GM12892 (cell line): Measurements from ENCODE around the gene ZNF423.

Source experiments
- POLR2A ChIP-seq: IDR thresholded peaks from 2 replicates; pipeline ENCODE4 v1.6.1; 2011; ENCODE audit warnings: low read depth, low read length, control low read depth
- POLR2AphosphoS5 ChIP-seq: IDR thresholded peaks from 2 replicates; pipeline ENCODE4 v1.6.1; 2011; ENCODE audit warnings: low read depth, low read length, control low read depth
- TAF1 ChIP-seq: IDR thresholded peaks from 2 replicates; pipeline ENCODE4 v1.6.1; 2011; ENCODE audit warnings: low read depth, mild to moderate bottlenecking, control low read depth, low read length, borderline replicate concordance

GRCh38 chr16:49746545-49746944 is 109.4 kb downstream of the ZNF423 start:
- TF ChIP-seq POLR2A (no peak), POLR2AphosphoS5 (no peak), TAF1 (no peak)
